H1 (cell line): ENCODE results near the gene MYO1F. TPM values are rescaled to one million over a fixed set of nuclear protein-coding genes. Genes with fewer than 3 reads are reported as not detected.

Source experiments
- CTCF ChIA-PET: fragments of 300-600 bp; sonication (Branson Sonifier 250); formaldehyde crosslinking; loops from one replicate; lab custom pipeline; 2021; ENCODE audit not compliant: partially characterized antibody; lab: Charles Lee
- POLR2A ChIA-PET: fragments of 300-600 bp; sonication (Branson Sonifier 250); formaldehyde crosslinking; loops from one replicate; lab custom pipeline; 2021; ENCODE audit warnings: inconsistent platforms; ENCODE audit not compliant: partially characterized antibody; lab: Charles Lee
- DNase-seq, 2 experiments: peaks; one replicate each; pipeline versions ENCODE4 v3.0.0 to v3.0.0-alpha.2; 2010 to 2022; ENCODE audit warnings: low spot score in 2 of 2, low read depth in 1 of 2, mixed read lengths in 1 of 2
- FAIRE-seq: peaks from 2 replicates; lab custom pipeline; 2011; peaks lifted over from hg19 to GRCh38; lab: Jason Lieb, UNC
- H2AFZ ChIP-seq: 2 replicates; pipeline ENCODE4 v1.8.1; 2012; ENCODE audit warnings: low read length, inconsistent platforms
- H2AK5ac ChIP-seq: 2 replicates; pipeline ENCODE4 v1.6.1; 2013; ENCODE audit warnings: low read depth, low read length
- H2BK120ac ChIP-seq: replicated peaks from 2 replicates; pipeline ENCODE3; 2013; ENCODE audit warnings: low read depth, low read length, inconsistent platforms
- H2BK12ac ChIP-seq: 2 replicates; pipeline ENCODE4 v1.6.1; 2013; ENCODE audit warnings: low read depth, low read length
- H2BK15ac ChIP-seq: 2 replicates; pipeline ENCODE4 v1.6.1; 2013; ENCODE audit warnings: low read length
- H2BK20ac ChIP-seq: 2 replicates; pipeline ENCODE4 v1.6.1; 2013; ENCODE audit warnings: low read length
- H2BK5ac ChIP-seq: 2 replicates; pipeline ENCODE4 v1.6.1; 2013; ENCODE audit warnings: low read depth, low read length
- H3K14ac ChIP-seq: 2 replicates; pipeline ENCODE4 v1.6.1; 2013; ENCODE audit warnings: inconsistent platforms; ENCODE audit not compliant: insufficient read length
- H3K18ac ChIP-seq: 2 replicates; pipeline ENCODE4 v1.6.1; 2013; ENCODE audit warnings: low read length; ENCODE audit errors: extremely low read depth
- H3K23ac ChIP-seq: 2 replicates; pipeline ENCODE4 v1.6.1; 2013; ENCODE audit warnings: inconsistent platforms; ENCODE audit not compliant: insufficient read length
- H3K23me2 ChIP-seq: 2 replicates; pipeline ENCODE4 v1.6.1; 2013; ENCODE audit warnings: low read depth, low read length
- H3K27ac ChIP-seq: 2 replicates; pipeline ENCODE4 v1.6.1; 2011; ENCODE audit warnings: low read depth, low read length, inconsistent platforms
- H3K27me3 ChIP-seq, 4 experiments: replicated peaks in 1 of 4; 1 replicate in 1 of 4; 2 replicates in 3 of 4; pipeline versions ENCODE4 v1.6.1 to v1.8.1; 2011 to 2013; ENCODE audit warnings: low read length in 3 of 4, mild to moderate bottlenecking in 3 of 4, inconsistent platforms in 2 of 4, mixed read lengths in 2 of 4, moderate library complexity in 1 of 4; ENCODE audit not compliant: control insufficient read depth in 3 of 4, insufficient read depth in 3 of 4; ENCODE audit errors: extremely low read depth in 1 of 4
- H3K36me3 ChIP-seq, 4 experiments: 2 replicates each; pipeline versions ENCODE4 v1.6.1 to v1.8.1; 2011 to 2013; ENCODE audit warnings: mild to moderate bottlenecking in 4 of 4, low read length in 3 of 4, moderate library complexity in 2 of 4, control low read depth in 1 of 4, inconsistent platforms in 1 of 4; ENCODE audit not compliant: insufficient read depth in 4 of 4, control insufficient read depth in 2 of 4
- H3K4ac ChIP-seq: replicated peaks from 2 replicates; pipeline ENCODE3; 2013; ENCODE audit warnings: low read length, low read depth, mixed read lengths, inconsistent platforms; ENCODE audit not compliant: insufficient read length
- H3K4me1 ChIP-seq, 4 experiments: replicated peaks in 1 of 4; 1 replicate in 1 of 4; 2 replicates in 3 of 4; pipeline versions ENCODE4 v1.6.1 to v1.8.1; 2011 to 2013; ENCODE audit warnings: low read length in 3 of 4, inconsistent platforms in 2 of 4, mixed read lengths in 1 of 4; ENCODE audit not compliant: insufficient read depth in 4 of 4, control insufficient read depth in 3 of 4
- H3K4me2 ChIP-seq, 2 experiments: 2 replicates each; pipeline versions ENCODE4 v1.6.1 to v1.8.1; 2011 to 2013; ENCODE audit warnings: low read depth in 2 of 2, low read length in 2 of 2, control low read depth in 1 of 2, inconsistent platforms in 1 of 2, mild to moderate bottlenecking in 1 of 2; ENCODE audit not compliant: insufficient read depth in 1 of 2
- H3K4me3 ChIP-seq, 4 experiments: fragments of 200-600, 300-600 bp in 1 of 4; sonication (generic), shearing (Covaris generic), sonication (Bioruptor Twin) in 1 of 4; 2 replicates each; pipeline versions ENCODE4 v1.5.1 to v1.8.1; 2011 to 2016; ENCODE audit warnings: low read length in 4 of 4, low read depth in 3 of 4, control low read depth in 2 of 4, inconsistent platforms in 2 of 4, mild to moderate bottlenecking in 2 of 4, mixed read lengths in 1 of 4, moderate library complexity in 1 of 4; ENCODE audit not compliant: insufficient read depth in 2 of 4; ENCODE audit errors: extremely low read depth in 1 of 4
- H3K56ac ChIP-seq: replicated peaks from 2 replicates; pipeline ENCODE3; 2013; ENCODE audit warnings: low read depth, mild to moderate bottlenecking, mixed read lengths, low read length, inconsistent platforms; ENCODE audit not compliant: insufficient read length
- H3K79me1 ChIP-seq: 2 replicates; pipeline ENCODE4 v1.6.1; 2013; ENCODE audit warnings: low read depth, low read length, control low read depth
- H3K79me2 ChIP-seq, 2 experiments: 2 replicates each; pipeline versions ENCODE4 v1.6.1 to v1.8.1; 2012 to 2013; ENCODE audit warnings: low read length in 2 of 2, mild to moderate bottlenecking in 2 of 2, inconsistent platforms in 1 of 2; ENCODE audit not compliant: insufficient read depth in 2 of 2, control insufficient read depth in 1 of 2
- H3K9ac ChIP-seq, 4 experiments: replicated peaks in 1 of 4; 1 replicate in 1 of 4; 2 replicates in 3 of 4; pipeline versions ENCODE4 v1.6.1 to v1.8.1; 2011 to 2013; ENCODE audit warnings: low read depth in 3 of 4, low read length in 3 of 4, control low read depth in 2 of 4, mild to moderate bottlenecking in 2 of 4, moderate library complexity in 2 of 4, inconsistent platforms in 1 of 4; ENCODE audit errors: extremely low read depth in 1 of 4
- H3K9me3 ChIP-seq, 2 experiments: 2 replicates each; pipeline versions ENCODE4 v1.6.1 to v1.8.1; 2012 to 2013; ENCODE audit warnings: mild to moderate bottlenecking in 2 of 2, moderate library complexity in 2 of 2, control low read depth in 1 of 2, inconsistent platforms in 1 of 2, low read depth in 1 of 2, low read length in 1 of 2, mixed read lengths in 1 of 2; ENCODE audit not compliant: insufficient read depth in 2 of 2
- H4K20me1 ChIP-seq, 2 experiments: replicated peaks in 1 of 2; 2 replicates each; pipeline versions ENCODE3 to v1.8.1; 2011 to 2013; ENCODE audit warnings: inconsistent platforms in 2 of 2, low read length in 2 of 2, mild to moderate bottlenecking in 1 of 2; ENCODE audit not compliant: insufficient read depth in 2 of 2, control insufficient read depth in 1 of 2
- H4K5ac ChIP-seq: 2 replicates; pipeline ENCODE4 v1.6.1; 2013; ENCODE audit warnings: low read length, low read depth, mixed read lengths, inconsistent platforms; ENCODE audit not compliant: insufficient read length
- H4K8ac ChIP-seq: 2 replicates; pipeline ENCODE4 v1.8.0; 2013; ENCODE audit warnings: mild to moderate bottlenecking, moderate library complexity, low read length, inconsistent platforms; ENCODE audit not compliant: insufficient read depth; ENCODE audit errors: extremely low read depth
- H4K91ac ChIP-seq: replicated peaks from 2 replicates; pipeline ENCODE3; 2013; ENCODE audit warnings: low read length, mixed read lengths, inconsistent platforms; ENCODE audit not compliant: insufficient read length
- GTF2F1 ChIP-seq: IDR thresholded peaks from 2 replicates; pipeline ENCODE4 v1.6.1; 2012; ENCODE audit warnings: low read depth, low read length, improper control_type of control experiment, borderline replicate concordance
- NANOG ChIP-seq: IDR thresholded peaks from 2 replicates; pipeline ENCODE4 v1.6.1; 2011; ENCODE audit warnings: low read length, low read depth, mild to moderate bottlenecking, inconsistent platforms; ENCODE audit not compliant: insufficient read depth, poor library complexity, severe bottlenecking
- WGBS, 2 experiments: shearing (Covaris generic) in 1 of 2; methylation state at CpG; one replicate each; pipeline versions ENCODE4 v1.1.6 to v1.1.7; 2013 to 2015; ENCODE audit warnings: low lambda C conversion rate in 2 of 2, mixed read lengths in 2 of 2, inconsistent platforms in 1 of 2, low coverage in 1 of 2, missing lambda C conversion rate in 1 of 2; ENCODE audit not compliant: insufficient replicate concordance in 2 of 2, insufficient coverage in 1 of 2, insufficient read length in 1 of 2; ENCODE audit errors: extremely low coverage in 1 of 2, missing lambda C conversion rate in 1 of 2; 5-methylcytosine and 5-hydroxymethylcytosine counted together
- polyA plus RNA-seq, 7 experiments: library from polyadenylated mRNA; depleted of rRNA in 3 of 7; stranded (reverse) in 5 of 7; unstranded in 2 of 7; fragments of >200 nt in 5 of 7; fragments of 200-250 nt in 2 of 7; gene quantifications; 1 replicate in 5 of 7; 2 replicates in 1 of 7; 4 replicates in 1 of 7; pipeline versions ENCODE4 v1.2.1 to v1.2.3, GENCODE V29; 2011 to 2013; ENCODE audit warnings: missing spikeins in 2 of 7, mixed read lengths in 2 of 7
- total RNA-seq: library from RNA; stranded (reverse); fragmentation: NEBNext Ultra II Directional; extraction: Animal tissue kit (Norgen Biotek cat#: 25700); gene quantifications from 2 replicates; pipeline ENCODE4 v1.2.1, GENCODE V29; 2021

MYO1F gene
- total and polyA plus RNA-seq, 2 of the 8 experiments (the other 6 are each of a cell fraction or from before 2014, with no cell fraction given), result 1.4 to 4.6 TPM

DNA sequence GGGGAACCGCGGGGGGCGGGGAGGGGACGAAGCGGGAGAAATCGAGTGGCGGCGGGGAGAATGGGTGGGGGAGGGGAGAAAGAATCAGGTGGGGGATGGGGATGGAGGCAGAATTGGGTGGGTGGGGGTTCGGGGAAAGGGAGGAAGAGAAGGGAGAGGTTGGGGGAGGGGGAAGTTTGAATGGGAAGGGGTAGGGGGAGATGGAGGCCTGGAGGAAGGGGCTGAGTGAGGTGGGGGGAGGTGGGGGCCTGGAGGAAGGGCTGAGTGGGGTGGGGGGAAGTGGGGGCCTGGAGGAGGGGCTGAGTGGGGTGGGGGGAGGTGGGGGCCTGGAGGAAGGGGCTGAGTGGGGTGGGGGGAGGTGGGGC lies 33.7 kb upstream of the MYO1F start:
- Histone ChIP-seq H3K56ac (no peak overlapping the region), H3K79me1 (peaks cover 3% of the 10 kb centered on the region; the same call in 1 of the 2 replicates), H3K23me2 (peaks cover 17% of the 10 kb centered on the region), H2AFZ (no peak overlapping the region), H2AK5ac (no peak overlapping the region), H3K18ac (no peak overlapping the region), H3K4me2 (no peak overlapping the region; a peak in 1 of 4 replicates), H2BK12ac (no peak overlapping the region), H3K4me1 (peaks cover 10 to 29% (median 19%) of the 10 kb centered on the region in 4 experiments), H3K23ac (no peak overlapping the region), H2BK120ac (no peak overlapping the region), H3K9me3 (no peaks in the 10 kb centered on the region), H4K20me1 (peaks cover 0 to 3% of the 10 kb centered on the region in 2 experiments), H3K9ac (no peak overlapping the region), H4K8ac (no peak overlapping the region), H3K4ac (no peak overlapping the region), H3K4me3 (peak overlapping the region in 2 of 4 experiments; percentile 91 to 93; a peak in 3 of 8 replicates), H3K79me2 (peaks cover 0 to 6% of the 10 kb centered on the region in 2 experiments; a peak in 1 of 4 replicates), H4K5ac (no peak overlapping the region), H2BK20ac (no peak overlapping the region), H3K27ac (no peak overlapping the region), H4K91ac (no peak overlapping the region), H3K27me3 (no peaks in the 10 kb centered on the region), H2BK5ac (no peak overlapping the region), H2BK15ac (no peak overlapping the region), H3K14ac (no peak overlapping the region), H3K36me3 (no peaks in the 10 kb centered on the region)
- ChIA-PET CTCF (interaction anchor here (1.0 to 2.5 kb wide), 3 partner anchors 24 to 106 kb away, joined by 5 to 16 read pairs (median 6); no protein-coding TSS in a partner anchor), POLR2A (interaction anchor here (1.2 to 1.6 kb wide), 5 partner anchors 8 to 18 kb away, joined by 3 to 11 read pairs (median 5); no protein-coding TSS in a partner anchor)
- FAIRE-seq (no peak), DNase-seq (no peak)
- WGBS, 2 experiments, result 100% methylated on average over 1 of the region's 9 CpGs; no CpG with 5 or more reads in 1 of the 2 experiments
- no peak for TF ChIP-seq NANOG
- no peak for TF ChIP-seq GTF2F1
